GM12891 (cell line): ENCODE results near the gene SCN1B.

Experiments used
- PAX5 ChIP-seq: IDR thresholded peaks from 2 replicates; pipeline ENCODE4 v1.6.1; 2011; ENCODE audit warnings: low read length, moderate library complexity, mild to moderate bottlenecking; ENCODE audit not compliant: insufficient read depth, severe bottlenecking
- POLR2A ChIP-seq: IDR thresholded peaks from 2 replicates; pipeline ENCODE4 v1.6.1; 2011; ENCODE audit warnings: low read depth, low read length, control low read depth
- POLR2AphosphoS5 ChIP-seq: IDR thresholded peaks from 2 replicates; pipeline ENCODE4 v1.6.1; 2011; ENCODE audit warnings: low read depth, low read length, control low read depth
- TAF1 ChIP-seq: IDR thresholded peaks from 2 replicates; pipeline ENCODE4 v1.6.1; 2011; ENCODE audit warnings: low read depth, low read length, control low read depth

DNA sequence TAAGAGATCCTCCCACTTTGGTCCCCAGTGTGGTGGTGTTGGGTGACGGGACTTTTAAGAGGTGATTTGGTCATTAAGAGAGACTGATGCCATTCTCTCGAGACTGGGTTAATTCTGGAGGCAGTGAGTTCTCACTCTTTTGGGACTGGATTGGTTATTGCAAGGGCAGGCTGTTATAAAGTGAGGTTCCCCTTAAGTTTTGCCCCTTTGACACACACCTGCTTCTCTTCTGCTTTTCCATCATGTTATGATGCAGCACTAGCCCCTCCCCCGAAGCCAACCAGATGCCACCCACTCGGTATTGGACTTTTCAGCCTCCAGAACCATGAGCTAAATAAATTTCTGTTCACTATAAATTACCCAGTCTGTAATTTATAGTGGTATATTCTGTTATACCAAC, 46.5 kb upstream of the SCN1B start:
- TF ChIP-seq TAF1: no peak
- no peak for TF ChIP-seq POLR2A
- TF ChIP-seq POLR2AphosphoS5: no peak
- no peak for TF ChIP-seq PAX5
